Measurements from ENCODE around the gene ARSH. TPM values are rescaled to one million over a fixed set of nuclear protein-coding genes. Genes with fewer than 3 reads are reported as not detected.
"Not testable (repeated sequence)": the region's sequence is repeated elsewhere in the genome, so short reads cannot be mapped to it uniquely, and the experiment has no call there.

The ARSH gene
- under 1 TPM in 1 of 4 donors, not detected in 3; 0.39 TPM for total RNA-seq

GRCh38 chrX:3006495-3006894, at the start of gene ARSH:
TSS of gene ARSH (plus strand) at chrX:3006546. CDS start at chrX:3006613, 67 bp downstream.
- intact Hi-C loops (cut with DNase I; ENCODE audit: low total_unique reads), result no loop called here

GRCh38 chrX:2958199-2958598, 48.1 kb upstream of the ARSH start:
- H3K4me3 ChIP-seq (ENCODE audit: low read depth, poor library complexity, severe bottlenecking), result no peak overlapping the region
- intact Hi-C loops (cut with DNase I; ENCODE audit: low total_unique reads), result no loop called here
- 87 to 89% methylated on average over 9 of the region's 9 CpGs for WGBS, 2 donors
- no peak for DNase-seq (ENCODE audit: low spot score in 2 of 2)
- TF ChIP-seq POLR2A (IDR thresholded peaks at IDR 0.05), result no peak
- no peak for TF ChIP-seq CTCF (IDR thresholded peaks at IDR 0.05)

More at GRCh38 chrX:3006495-3006894, at the start of gene ARSH:
- TF ChIP-seq CTCF (IDR thresholded peaks at IDR 0.05), result no peak
- TF ChIP-seq POLR2A (IDR thresholded peaks at IDR 0.05), result no peak
- 77 to 89% methylated on average over 6 of the region's 6 CpGs for WGBS, 2 donors
- H3K4me3 ChIP-seq (ENCODE audit: low read depth, poor library complexity, severe bottlenecking), result no peak within 1 kb of the TSS
- no peak for DNase-seq (ENCODE audit: low spot score in 2 of 2)

- 82 to 88% methylated on average over 14 of the region's 14 CpGs for WGBS, 2 donors
- no peak for DNase-seq (ENCODE audit: low spot score in 2 of 2)
- intact Hi-C loops (cut with DNase I; ENCODE audit: low total_unique reads), result no loop called here
- no peak for TF ChIP-seq CTCF (IDR thresholded peaks at IDR 0.05)
- no peak for TF ChIP-seq POLR2A (IDR thresholded peaks at IDR 0.05)
- no peak overlapping the region for H3K4me3 ChIP-seq (ENCODE audit: low read depth, poor library complexity, severe bottlenecking)
Measured at GRCh38 chrX:2960861-2961515, 45.4 kb upstream of the ARSH start.

GRCh38 chrX:2962381-2962780, 44.0 kb upstream of the ARSH start:
- intact Hi-C loops (cut with DNase I; ENCODE audit: low total_unique reads), result no loop called here
- no peak for TF ChIP-seq CTCF (IDR thresholded peaks at IDR 0.05)
- no peak for TF ChIP-seq POLR2A (IDR thresholded peaks at IDR 0.05)
- no peak for DNase-seq (ENCODE audit: low spot score in 2 of 2)
- H3K4me3 ChIP-seq (ENCODE audit: low read depth, poor library complexity, severe bottlenecking), result no peak overlapping the region
- WGBS, 2 donors, result 77 to 82% methylated on average over 10 to 11 of the region's 11 CpGs

GRCh38 chrX:2963449-2963848, 42.9 kb upstream of the ARSH start:
- DNase-seq (ENCODE audit: low spot score in 2 of 2); H3K4me3 ChIP-seq (ENCODE audit: low read depth, poor library complexity, severe bottlenecking); intact Hi-C loops (cut with DNase I; ENCODE audit: low total_unique reads): not testable (repeated sequence)
- 87 to 97% methylated on average over 7 of the region's 7 CpGs for WGBS, 2 donors

GRCh38 chrX:2963992-2964794, 42.2 kb upstream of the ARSH start:
- DNase-seq (ENCODE audit: low spot score in 2 of 2); H3K4me3 ChIP-seq (ENCODE audit: low read depth, poor library complexity, severe bottlenecking); intact Hi-C loops (cut with DNase I; ENCODE audit: low total_unique reads): not testable (repeated sequence)
- 70 to 72% methylated on average over 16 of the region's 16 CpGs for WGBS, 2 donors
